Skeletal muscle tissue (tissue), 4 donors: Measurements from ENCODE around the gene RRBP1. TPM values are rescaled to one million over a fixed set of nuclear protein-coding genes. Genes with fewer than 3 reads are reported as not detected.

Source experiments
- H3K27ac ChIP-seq: one replicate; pipeline ENCODE4 v1.7.0; 2013; ENCODE audit warnings: mild to moderate bottlenecking, low read depth, low read length, inconsistent platforms
- H3K27me3 ChIP-seq, 3 donors: one replicate each; pipeline ENCODE4 v1.7.0; 2013; ENCODE audit warnings: low read length in 3 of 3; ENCODE audit not compliant: control insufficient read depth in 3 of 3, insufficient read depth in 3 of 3
- H3K36me3 ChIP-seq, 3 donors: one replicate each; pipeline ENCODE4 v1.7.0; 2013; ENCODE audit warnings: low read length in 3 of 3; ENCODE audit not compliant: control insufficient read depth in 3 of 3, insufficient read depth in 3 of 3
- H3K4me1 ChIP-seq, 3 donors: one replicate each; pipeline ENCODE4 v1.7.0; 2013; ENCODE audit warnings: low read length in 3 of 3, mild to moderate bottlenecking in 3 of 3; ENCODE audit not compliant: control insufficient read depth in 3 of 3, insufficient read depth in 3 of 3
- H3K4me3 ChIP-seq, 3 donors: one replicate each; pipeline ENCODE4 v1.7.0; 2013; ENCODE audit warnings: low read length in 3 of 3
- H3K9ac ChIP-seq, 3 donors: one replicate each; pipeline ENCODE4 v1.7.0; 2013; ENCODE audit warnings: low read length in 3 of 3, mild to moderate bottlenecking in 3 of 3, moderate library complexity in 2 of 3, low read depth in 1 of 3
- H3K9me3 ChIP-seq, 3 donors: one replicate each; pipeline ENCODE4 v1.7.0; 2013; ENCODE audit warnings: low read length in 3 of 3; ENCODE audit not compliant: control insufficient read depth in 3 of 3
- total RNA-seq: library from RNA; depleted of rRNA; stranded (reverse); fragments of >200 nt; gene quantifications from one replicate; pipeline ENCODE4 v1.2.3, GENCODE V29; 2014
- donor health status: Osteomylitis.

The RRBP1 gene
- total RNA-seq, 1 donor from 2014 or later: 76.2 TPM

DNA sequence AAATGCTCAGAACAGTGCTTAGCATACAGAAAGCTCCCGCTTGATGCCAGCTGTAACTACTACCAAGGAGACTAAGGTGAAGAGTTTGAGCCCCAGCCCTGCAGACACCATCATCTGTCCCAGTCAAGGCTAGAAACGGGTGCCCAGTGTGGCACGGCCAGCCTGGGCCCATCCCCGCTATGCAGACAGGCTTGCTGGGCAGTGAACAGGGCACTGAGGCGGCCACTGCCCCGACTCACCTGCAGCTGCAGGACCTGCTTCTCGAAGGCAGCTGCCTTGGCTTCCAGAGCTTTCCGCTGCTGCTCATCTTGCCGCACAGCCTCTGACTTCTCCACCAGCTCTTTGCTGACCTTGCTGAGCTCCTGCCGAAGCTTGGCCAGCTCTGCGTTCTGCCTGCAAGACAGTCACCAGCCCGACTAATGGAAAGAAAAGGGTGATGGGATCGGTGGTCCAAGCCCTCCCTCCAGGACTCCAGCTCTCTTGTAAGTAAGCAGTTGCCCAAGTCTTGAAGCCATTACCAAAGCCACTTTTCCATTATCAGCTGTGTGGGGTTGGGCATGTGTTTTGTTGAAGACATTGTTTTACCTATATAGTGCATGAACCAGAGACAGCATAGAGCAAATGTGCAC is 48.7 kb downstream of the RRBP1 start:
- Histone ChIP-seq H3K9me3 (no peaks in the 10 kb centered on the region), H3K4me1 (peaks cover 28 to 41% (median 35%) of the 10 kb centered on the region in 3 donors), H3K9ac (no peak overlapping the region), H3K4me3 (no peak overlapping the region), H3K36me3 (peaks cover 33 to 53% (median 50%) of the 10 kb centered on the region in 3 donors), H3K27ac (no peak overlapping the region), H3K27me3 (no peaks in the 10 kb centered on the region)

DNA sequence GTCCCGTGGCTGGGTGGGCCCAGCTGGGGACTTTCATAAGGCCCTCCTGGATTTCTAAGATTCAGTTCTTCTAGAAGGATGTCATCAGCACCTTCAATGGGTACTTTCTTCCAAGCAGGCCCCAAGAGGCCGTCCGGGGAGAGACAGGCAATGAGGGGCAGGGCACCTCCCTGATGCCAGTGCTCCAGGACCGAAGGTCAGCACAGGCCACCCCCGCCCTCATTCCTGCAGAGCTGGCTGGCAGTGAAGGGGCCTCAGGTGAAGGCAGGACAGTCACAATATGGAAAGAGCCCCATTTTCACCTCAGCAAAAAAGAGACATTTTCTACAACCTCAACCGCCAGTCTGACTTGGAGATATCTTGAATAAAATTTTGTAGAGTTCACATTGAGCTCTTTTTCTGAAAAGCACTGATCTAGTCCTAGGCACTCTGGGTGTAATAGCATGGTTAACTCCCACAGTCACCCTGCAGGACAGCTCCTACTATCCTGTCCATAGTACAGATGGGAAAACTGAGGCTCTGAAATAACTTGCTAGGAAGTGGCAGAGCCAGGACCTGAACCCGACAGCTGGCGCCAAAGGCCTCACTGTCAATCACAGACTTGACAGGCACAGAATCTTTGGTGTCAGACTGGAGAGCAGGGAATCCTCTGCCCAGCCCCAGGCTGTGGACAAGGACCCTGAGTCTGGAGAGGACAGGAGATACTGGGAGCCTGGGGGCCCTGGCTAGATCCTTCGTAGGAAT is 50.3 kb downstream of the RRBP1 start:
- no peak overlapping the region for H3K9ac ChIP-seq
- H3K4me3 ChIP-seq: no peak overlapping the region
- H3K9me3 ChIP-seq: no peaks in the 10 kb centered on the region
- peaks cover 17 to 34% (median 28%) of the 10 kb centered on the region in 3 donors for H3K4me1 ChIP-seq
- H3K27ac ChIP-seq: no peak overlapping the region
- H3K27me3 ChIP-seq: no peaks in the 10 kb centered on the region
- H3K36me3 ChIP-seq: peaks cover 40 to 58% (median 53%) of the 10 kb centered on the region in 3 donors

DNA sequence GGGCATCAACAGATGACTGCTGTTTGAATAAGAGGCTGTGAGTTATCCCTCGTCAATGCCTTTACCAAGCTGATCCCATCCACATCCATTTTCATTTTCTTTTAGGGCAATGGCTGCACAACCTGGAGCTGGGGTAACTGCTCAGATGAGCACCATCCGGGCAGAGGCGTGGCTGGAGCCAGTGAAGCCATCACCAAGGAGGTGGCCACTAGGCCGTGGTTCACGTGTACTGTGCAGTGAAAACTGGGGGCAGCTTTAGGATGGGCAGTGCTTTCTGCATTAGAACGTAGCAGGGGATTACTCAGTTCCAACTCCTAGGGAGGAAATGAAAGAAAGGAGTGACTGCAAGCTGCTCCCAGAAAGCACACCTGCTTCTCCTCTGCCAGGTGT is 51.2 kb downstream of the RRBP1 start:
- peaks cover 43 to 61% (median 55%) of the 10 kb centered on the region in 3 donors for H3K36me3 ChIP-seq
- no peaks in the 10 kb centered on the region for H3K27me3 ChIP-seq
- H3K9ac ChIP-seq: no peak overlapping the region
- no peak overlapping the region for H3K4me3 ChIP-seq
- H3K4me1 ChIP-seq: peaks cover 8 to 25% (median 19%) of the 10 kb centered on the region in 3 donors
- no peaks in the 10 kb centered on the region for H3K9me3 ChIP-seq
- H3K27ac ChIP-seq: no peak overlapping the region

DNA sequence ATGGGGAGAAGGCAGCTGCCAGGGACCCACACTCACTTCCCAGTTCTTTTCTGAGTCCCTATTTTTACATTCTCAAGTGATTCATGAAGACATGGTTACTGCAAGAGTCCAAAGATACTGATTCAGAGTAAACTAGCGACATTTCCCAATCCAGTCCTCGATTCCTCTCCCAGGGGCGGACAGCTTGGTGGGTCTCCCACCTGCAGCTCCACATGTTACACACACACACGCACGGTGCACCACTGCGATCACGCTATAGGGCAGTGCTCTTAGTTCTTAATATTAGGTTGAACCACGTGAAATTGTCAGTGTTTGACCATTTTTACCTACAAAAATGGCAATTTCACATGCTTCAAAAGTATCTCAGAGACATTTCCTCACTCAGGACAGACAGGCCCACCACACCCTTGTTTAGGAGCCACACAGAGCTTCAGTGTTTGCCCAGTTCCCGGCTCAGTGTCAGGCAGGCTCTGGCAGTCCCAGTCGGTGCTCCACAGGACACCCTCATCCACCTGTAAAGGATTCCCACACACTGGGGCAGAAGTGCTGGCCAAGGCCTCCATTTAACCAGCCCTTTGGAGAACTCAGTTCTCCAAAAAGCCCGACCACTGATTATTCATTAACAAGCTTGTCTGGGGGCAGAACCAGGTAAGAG is 51.8 kb downstream of the RRBP1 start:
- H3K27ac ChIP-seq: no peak overlapping the region
- H3K4me3 ChIP-seq: no peak overlapping the region
- peaks cover 40 to 57% (median 53%) of the 10 kb centered on the region in 3 donors for H3K36me3 ChIP-seq
- peak overlapping the region in 1 of 3 donors; percentile 16 for H3K9ac ChIP-seq
- no peaks in the 10 kb centered on the region for H3K9me3 ChIP-seq
- H3K4me1 ChIP-seq: peaks cover 7 to 21% (median 14%) of the 10 kb centered on the region in 3 donors
- H3K27me3 ChIP-seq: no peaks in the 10 kb centered on the region

DNA sequence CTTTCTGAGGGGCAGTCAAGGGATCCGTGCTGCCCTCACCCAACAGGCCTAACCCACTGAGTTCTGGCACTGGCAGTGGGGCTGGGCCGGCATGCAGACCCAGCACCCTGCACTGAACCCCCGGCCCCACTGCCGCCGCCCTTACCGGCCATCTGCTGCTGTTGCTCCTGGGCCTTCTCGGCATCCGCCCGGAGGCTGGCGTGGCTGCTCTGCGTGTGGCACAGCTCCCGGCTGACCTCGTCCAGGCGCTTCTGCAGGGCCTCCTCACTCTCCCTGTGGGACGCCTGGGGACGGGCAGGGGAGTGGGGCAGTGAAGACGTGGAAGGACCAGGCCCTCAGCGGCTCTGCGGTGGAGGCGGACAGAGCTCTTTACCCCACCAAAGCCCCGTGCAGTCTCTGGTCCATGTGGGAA is 52.4 kb downstream of the RRBP1 start:
- Histone ChIP-seq H3K9me3 (no peaks in the 10 kb centered on the region), H3K9ac (no peak overlapping the region), H3K4me1 (peaks cover 7 to 15% (median 9%) of the 10 kb centered on the region in 3 donors), H3K27me3 (no peaks in the 10 kb centered on the region), H3K27ac (no peak overlapping the region), H3K36me3 (peaks cover 42 to 58% (median 52%) of the 10 kb centered on the region in 3 donors), H3K4me3 (no peak overlapping the region)

DNA sequence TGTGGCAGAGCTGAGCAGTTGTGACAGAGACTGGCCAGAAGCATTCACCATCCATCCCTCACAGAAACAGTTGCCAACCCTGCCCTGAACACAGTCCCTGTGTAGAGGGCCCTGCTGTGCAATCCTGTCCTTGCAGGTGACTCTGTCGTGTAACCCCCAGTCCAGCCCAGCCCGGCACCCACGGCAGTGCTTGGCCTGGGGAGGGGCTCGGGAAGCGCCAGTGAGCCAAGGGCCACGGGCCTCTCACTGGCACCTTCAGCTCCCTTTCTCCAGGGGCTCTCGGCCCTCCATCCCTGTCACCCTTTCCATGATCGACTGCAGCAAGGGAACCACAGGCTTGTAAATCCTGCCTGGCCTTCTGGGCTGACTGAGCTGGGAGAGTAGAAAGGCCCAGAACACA is 53.0 kb downstream of the RRBP1 start:
- H3K27ac ChIP-seq: no peak overlapping the region
- no peaks in the 10 kb centered on the region for H3K27me3 ChIP-seq
- no peak overlapping the region for H3K9ac ChIP-seq
- no peaks in the 10 kb centered on the region for H3K9me3 ChIP-seq
- peaks cover 2 to 9% (median 3%) of the 10 kb centered on the region in 3 donors for H3K4me1 ChIP-seq
- H3K36me3 ChIP-seq: peaks cover 44 to 60% (median 53%) of the 10 kb centered on the region in 3 donors
- no peak overlapping the region for H3K4me3 ChIP-seq

DNA sequence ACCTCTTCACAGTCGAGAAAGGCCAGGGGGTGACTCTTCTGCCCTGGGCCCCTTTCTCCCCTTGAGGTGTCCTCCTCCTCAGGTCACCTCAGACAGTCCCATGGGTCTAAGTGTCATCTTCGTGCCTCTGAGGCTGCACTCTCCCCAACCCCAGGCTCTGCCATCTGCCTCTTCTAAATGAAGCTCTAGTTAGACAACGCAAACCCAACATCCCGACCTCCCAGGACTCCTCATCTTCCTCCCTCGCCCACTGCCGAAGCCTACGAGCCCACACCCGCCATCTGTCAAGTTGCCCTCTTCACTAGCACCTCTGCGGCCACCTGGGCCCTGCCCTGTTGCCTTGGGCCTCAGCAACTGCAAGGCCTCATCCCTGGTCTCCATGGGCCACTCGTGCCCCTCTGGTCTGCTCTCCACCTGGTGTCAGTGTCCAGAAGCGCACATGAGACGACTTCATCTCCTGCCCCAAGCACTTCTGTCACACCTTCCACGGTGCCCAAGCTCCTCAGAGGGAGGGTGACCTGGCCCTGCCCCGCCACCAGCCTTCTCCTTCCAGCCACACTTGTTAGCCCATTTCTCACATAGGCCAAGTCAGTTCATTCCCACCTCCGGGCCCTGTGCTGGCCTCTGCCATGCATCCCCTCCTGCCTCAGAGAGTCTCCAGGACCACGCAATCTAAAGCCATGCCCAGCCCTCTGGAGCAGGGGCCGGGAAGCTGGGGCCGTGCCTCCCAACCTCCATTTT is 53.8 kb downstream of the RRBP1 start:
- Histone ChIP-seq H3K9ac (no peak overlapping the region), H3K27ac (no peak overlapping the region), H3K4me3 (no peak overlapping the region), H3K27me3 (no peaks in the 10 kb centered on the region), H3K9me3 (no peaks in the 10 kb centered on the region), H3K4me1 (peaks cover 0 to 9% (median 3%) of the 10 kb centered on the region in 3 donors), H3K36me3 (peaks cover 44 to 59% (median 52%) of the 10 kb centered on the region in 3 donors)

DNA sequence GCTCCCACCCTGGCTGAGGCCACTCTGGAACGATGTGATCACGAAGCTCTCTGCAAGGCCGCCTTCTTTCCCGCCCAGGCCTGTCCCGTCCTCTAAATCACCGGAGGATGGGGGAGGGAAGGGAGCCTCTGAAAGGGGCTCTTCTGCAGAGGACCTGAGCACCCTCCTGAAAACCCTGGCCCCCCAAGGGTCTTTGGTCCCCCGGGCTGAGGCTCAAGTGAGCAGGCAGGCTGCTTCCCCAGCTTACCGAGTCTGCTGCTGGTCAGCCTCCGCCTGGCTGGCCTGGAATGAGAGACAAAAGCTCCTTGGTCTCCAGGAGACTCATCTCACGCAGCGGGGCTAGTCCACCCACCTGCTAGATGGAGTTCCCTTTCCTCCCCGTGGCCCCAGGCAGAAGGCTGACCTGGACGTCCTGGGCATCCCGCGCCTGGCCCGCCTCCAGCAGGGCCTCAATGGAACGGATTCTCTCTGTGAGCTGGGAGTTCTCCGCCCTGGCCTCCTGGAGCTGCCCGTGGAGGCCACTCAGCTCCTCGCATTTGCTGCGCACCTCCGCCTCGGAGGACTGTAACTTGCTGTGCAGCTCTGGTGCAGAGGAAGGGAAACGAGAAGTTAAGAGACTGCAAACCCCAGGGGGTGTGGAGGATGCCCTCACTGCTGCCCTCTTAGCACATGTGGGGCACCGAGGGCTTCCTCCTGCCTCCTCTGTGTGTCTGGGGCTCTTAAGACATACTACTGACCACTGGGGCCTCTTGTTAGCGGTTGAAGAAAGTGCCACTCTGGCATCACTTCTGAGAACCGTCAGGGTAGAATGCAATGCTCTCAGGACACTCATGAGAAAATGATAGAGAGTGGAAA is 54.7 kb downstream of the RRBP1 start:
- H3K4me1 ChIP-seq: peaks cover 0 to 9% (median 3%) of the 10 kb centered on the region in 3 donors
- H3K27ac ChIP-seq: no peak overlapping the region
- H3K4me3 ChIP-seq: no peak overlapping the region
- H3K9ac ChIP-seq: no peak overlapping the region
- peaks cover 43 to 58% (median 50%) of the 10 kb centered on the region in 3 donors for H3K36me3 ChIP-seq
- H3K27me3 ChIP-seq: no peaks in the 10 kb centered on the region
- no peaks in the 10 kb centered on the region for H3K9me3 ChIP-seq
